Measurements from ENCODE around the gene TGFBR1.
"Not testable (repeated sequence)": the region's sequence is repeated elsewhere in the genome, so short reads cannot be mapped to it uniquely, and the experiment has no call there.

Gene TGFBR1

DNA sequence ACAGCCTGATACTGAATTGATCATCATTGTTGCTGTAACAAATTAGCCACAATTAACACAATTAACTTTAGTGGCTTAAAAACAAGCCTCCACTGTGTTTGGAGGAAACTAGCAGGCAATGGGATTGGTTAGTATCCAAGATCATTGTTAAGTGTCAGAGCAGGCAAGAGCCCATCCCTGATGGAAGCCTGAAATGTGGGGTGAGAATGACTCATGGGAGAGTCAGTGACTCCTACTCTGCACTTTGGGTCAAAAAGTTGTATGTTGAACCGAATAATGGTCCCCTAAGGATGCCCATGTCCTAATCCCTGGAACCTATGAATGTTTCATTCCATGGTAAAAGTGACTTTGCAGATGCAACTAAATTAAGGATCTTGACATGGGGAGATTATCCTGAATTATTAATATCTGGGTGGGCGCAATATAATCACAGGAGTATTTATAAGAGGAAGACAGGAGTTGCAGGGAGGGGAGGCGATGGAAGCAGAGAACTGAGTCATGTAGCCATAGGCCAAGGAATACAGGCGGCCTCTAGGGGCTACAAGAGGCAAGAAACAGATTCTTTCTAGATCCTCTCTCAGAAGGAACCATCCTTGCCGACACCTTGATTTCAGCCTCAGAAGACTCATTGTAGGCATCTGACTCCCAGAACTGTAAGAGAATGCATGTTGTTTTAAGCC lies 88.0 kb downstream of the TGFBR1 start:
- no peak for DNase-seq

DNA sequence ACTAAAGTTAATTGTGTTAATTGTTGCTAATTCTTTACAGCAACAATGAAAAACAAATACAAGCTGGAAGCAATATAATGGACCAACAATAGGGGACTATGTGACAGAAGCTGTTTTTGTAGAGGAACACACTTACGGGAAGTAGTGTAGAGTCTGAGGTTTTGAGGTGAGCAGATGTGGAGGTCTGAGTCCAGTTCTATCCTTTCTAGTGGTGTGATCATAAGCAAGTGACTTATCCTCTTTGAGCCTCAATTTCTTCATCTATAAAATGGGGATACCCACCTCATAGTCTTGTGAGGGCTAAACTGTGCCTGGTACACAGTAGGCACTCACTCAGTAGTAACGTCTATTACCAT lies 88.5 kb downstream of the TGFBR1 start:
- DNase-seq: no peak

DNA sequence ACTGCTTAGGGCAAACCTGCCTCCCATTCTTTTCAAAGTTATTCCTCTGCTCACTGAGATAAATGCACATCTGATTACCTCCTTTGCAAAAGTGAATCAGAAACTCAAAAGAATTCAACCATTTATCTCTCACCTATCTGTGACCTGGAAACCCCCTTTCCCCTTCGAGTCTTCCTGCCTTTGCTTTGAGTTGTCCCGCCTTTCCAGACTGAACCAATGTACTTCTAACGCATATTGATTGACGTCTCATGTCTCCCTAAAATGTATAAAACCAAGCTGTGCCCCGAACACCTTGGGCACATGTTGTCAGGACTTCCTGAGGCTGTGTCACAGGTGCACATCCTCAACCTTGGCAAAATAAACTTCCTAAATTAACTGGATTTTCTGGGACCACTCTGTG lies 91.6 kb downstream of the TGFBR1 start:
- DNase-seq: not testable (repeated sequence)

DNA sequence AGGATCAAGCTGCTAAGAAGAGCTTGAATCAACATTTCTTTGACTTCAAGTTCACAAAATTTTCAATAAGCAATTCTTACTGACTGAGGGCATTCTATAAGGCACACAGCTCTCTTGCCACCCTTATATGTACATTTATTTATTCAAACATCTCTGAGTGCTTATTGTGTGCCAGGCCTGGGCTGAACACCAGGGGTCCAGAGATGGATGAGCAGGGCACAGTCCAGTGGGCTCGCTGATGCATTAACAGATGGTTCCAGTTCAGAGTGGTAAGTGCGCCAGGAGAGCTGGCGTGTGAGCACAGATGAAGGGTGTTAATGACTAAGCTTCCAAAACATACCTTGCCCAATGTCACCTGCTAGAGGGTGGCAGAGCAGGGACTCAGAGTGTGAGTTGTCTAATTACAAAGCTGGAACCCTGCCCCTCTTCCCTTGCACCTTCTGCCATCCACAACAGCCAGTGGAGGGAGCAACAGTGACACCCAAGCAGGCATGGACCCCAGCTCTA lies 92.3 kb downstream of the TGFBR1 start:
- no peak for DNase-seq

DNA sequence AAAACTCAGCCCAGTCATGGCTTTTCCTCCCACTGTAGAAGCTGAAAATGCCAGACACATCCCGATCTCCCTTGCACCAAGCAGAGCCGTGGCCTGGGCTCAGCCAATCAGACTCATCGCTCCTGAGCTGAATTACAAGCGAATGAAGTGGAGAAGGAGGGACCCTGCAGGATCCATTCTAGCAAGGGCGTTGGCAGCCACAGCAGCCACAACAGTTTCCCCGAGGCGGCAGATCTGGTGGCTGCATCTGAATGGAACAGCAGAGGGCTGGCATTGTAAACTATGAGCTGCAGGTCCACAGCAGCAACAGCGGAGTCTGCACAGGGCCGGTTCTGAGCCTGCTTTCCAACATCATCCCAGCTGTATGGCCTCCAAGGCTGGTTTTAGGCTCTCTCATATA lies 93.1 kb downstream of the TGFBR1 start:
- no peak for DNase-seq

DNA sequence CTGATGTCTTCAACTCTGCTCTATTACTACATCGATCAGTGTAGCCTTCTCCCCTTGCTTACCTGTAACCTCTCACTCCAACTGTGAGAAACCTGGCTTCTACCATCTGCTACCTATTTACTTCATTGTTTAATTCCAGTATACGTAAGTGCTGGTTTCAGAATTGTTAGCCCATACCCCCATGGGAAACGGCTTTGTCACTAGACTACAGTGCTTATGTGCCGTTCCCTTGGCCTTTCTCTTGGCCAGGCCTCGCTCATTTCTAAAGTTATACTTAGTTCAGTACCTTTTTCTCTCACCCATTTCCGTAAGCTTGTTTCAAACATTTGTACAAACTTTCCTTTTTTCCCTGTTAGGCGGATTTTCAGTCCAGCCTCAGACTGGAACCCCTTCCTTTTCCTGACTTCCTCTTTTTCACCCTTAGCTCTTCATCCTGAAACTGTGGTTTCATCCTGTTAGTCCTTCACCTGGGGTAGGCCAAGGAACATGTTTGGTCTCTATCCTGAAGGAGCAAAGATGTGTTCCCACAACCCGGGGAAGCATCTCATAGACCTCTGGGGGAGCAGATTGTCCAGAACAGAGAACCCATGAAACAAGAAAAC lies 95.1 kb downstream of the TGFBR1 start:
- DNase-seq: no peak

DNA sequence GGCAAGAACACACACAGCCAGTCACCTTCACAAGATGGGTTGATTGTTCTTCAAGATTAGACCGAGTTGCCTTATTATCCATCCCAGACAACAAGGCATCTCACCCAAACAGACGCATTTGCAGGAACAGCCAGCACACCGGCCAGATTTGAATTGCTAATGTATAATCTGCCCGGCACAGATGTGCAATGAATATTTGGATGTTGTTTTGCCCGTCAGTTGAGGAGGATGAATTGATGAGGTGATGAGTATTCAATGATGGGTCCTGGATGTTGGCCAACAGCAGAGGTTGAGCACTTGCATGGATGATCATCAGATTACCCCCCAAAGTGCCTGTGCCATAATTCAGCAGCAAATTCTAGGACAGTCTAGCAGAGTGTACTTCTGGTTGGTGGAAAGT lies 96.7 kb downstream of the TGFBR1 start:
- DNase-seq: no peak
